Measurements from ENCODE around the gene RAP1GAP2.

GRCh38 chr17:2783310-2784030 is 12.8 kb upstream of the RAP1GAP2 start:
- TF ChIP-seq, protein P1, sequence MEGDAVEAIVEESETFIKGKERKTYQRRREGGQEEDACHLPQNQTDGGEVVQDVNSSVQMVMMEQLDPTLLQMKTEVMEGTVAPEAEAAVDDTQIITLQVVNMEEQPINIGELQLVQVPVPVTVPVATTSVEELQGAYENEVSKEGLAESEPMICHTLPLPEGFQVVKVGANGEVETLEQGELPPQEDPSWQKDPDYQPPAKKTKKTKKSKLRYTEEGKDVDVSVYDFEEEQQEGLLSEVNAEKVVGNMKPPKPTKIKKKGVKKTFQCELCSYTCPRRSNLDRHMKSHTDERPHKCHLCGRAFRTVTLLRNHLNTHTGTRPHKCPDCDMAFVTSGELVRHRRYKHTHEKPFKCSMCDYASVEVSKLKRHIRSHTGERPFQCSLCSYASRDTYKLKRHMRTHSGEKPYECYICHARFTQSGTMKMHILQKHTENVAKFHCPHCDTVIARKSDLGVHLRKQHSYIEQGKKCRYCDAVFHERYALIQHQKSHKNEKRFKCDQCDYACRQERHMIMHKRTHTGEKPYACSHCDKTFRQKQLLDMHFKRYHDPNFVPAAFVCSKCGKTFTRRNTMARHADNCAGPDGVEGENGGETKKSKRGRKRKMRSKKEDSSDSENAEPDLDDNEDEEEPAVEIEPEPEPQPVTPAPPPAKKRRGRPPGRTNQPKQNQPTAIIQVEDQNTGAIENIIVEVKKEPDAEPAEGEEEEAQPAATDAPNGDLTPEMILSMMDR (IDR thresholded peaks at IDR 0.05): no peak
- no peak for TF ChIP-seq POLR2AphosphoS5 (IDR thresholded peaks at IDR 0.05)

All from esophagus muscularis mucosa (tissue), 3 donors.